ENCODE measurements around the gene ASPHD2. TPM values are rescaled to one million over a fixed set of nuclear protein-coding genes. Genes with fewer than 3 reads are reported as not detected.

Gene ASPHD2
- polyA plus RNA-seq, 1 experiment: 2.3 TPM

GRCh38 chr22:26448334-26448733, 19.3 kb downstream of the ASPHD2 start:
- CTCF ChIA-PET: interaction anchor here (2.9 kb wide), 1 partner anchor 13 kb away, joined by 23 read pairs; no protein-coding TSS in a partner anchor
- POLR2A ChIA-PET: no interaction called here
- no peak for TF ChIP-seq CTCF (IDR thresholded peaks at IDR 0.05; ENCODE audit: insufficient read depth, low read depth, low read length)

GRCh38 chr22:26448941-26449340, 19.9 kb downstream of the ASPHD2 start:
- no peaks in the 10 kb centered on the region for H3K27me3 ChIP-seq (ENCODE audit: control insufficient read depth, insufficient read depth, low read length)
- no peak for DNase-seq (ENCODE audit: low read depth)
- CTCF ChIA-PET: interaction anchor here (0.8 to 2.9 kb wide), 4 partner anchors 12 to 51 kb away, joined by 3 to 23 read pairs (median 3); no protein-coding TSS in a partner anchor
- H3K36me3 ChIP-seq (ENCODE audit: control insufficient read depth, insufficient read depth, low read length): peaks cover 11% of the 10 kb centered on the region
- H3K4me3 ChIP-seq (ENCODE audit: low read depth, low read length): no peak overlapping the region
- TF ChIP-seq CTCF (IDR thresholded peaks at IDR 0.05; ENCODE audit: insufficient read depth, low read depth, low read length): no peak
- POLR2A ChIA-PET: interaction anchor here (0.6 kb wide), 2 partner anchors 18 to 334 kb away, joined by 3 to 6 read pairs; no protein-coding TSS in a partner anchor

More at GRCh38 chr22:26448334-26448733, 19.3 kb downstream of the ASPHD2 start:
- Histone ChIP-seq H3K36me3 (ENCODE audit: control insufficient read depth, insufficient read depth, low read length) (peaks cover 9% of the 10 kb centered on the region), H3K4me3 (ENCODE audit: low read depth, low read length) (no peak overlapping the region), H3K27me3 (ENCODE audit: control insufficient read depth, insufficient read depth, low read length) (no peaks in the 10 kb centered on the region)
- DNase-seq (ENCODE audit: low read depth): no peak

GRCh38 chr22:26450453-26451185, 21.6 kb downstream of the ASPHD2 start:
- H3K36me3 ChIP-seq (ENCODE audit: control insufficient read depth, insufficient read depth, low read length): peaks cover 14% of the 10 kb centered on the region
- no peak for DNase-seq (ENCODE audit: low read depth)
- H3K4me3 ChIP-seq (ENCODE audit: low read depth, low read length): no peak overlapping the region
- no peak for TF ChIP-seq CTCF (IDR thresholded peaks at IDR 0.05; ENCODE audit: insufficient read depth, low read depth, low read length)
- no peaks in the 10 kb centered on the region for H3K27me3 ChIP-seq (ENCODE audit: control insufficient read depth, insufficient read depth, low read length)
- CTCF ChIA-PET: interaction anchor here (1.6 to 2.9 kb wide), 2 partner anchors 11 to 30 kb away, joined by 3 to 23 read pairs; no protein-coding TSS in a partner anchor
- POLR2A ChIA-PET: no interaction called here

- TF ChIP-seq CTCF (IDR thresholded peaks at IDR 0.05; ENCODE audit: insufficient read depth, low read depth, low read length): no peak
- CTCF ChIA-PET: interaction anchor here (0.6 to 2.9 kb wide), 4 partner anchors 10 to 274 kb away, joined by 3 to 23 read pairs (median 4); no protein-coding TSS in a partner anchor
- DNase-seq (ENCODE audit: low read depth): no peak
- Histone ChIP-seq H3K27me3 (ENCODE audit: control insufficient read depth, insufficient read depth, low read length) (no peaks in the 10 kb centered on the region), H3K36me3 (ENCODE audit: control insufficient read depth, insufficient read depth, low read length) (peaks cover 16% of the 10 kb centered on the region), H3K4me3 (ENCODE audit: low read depth, low read length) (no peak overlapping the region)
- POLR2A ChIA-PET: no interaction called here
These were observed 23.4 kb downstream of the ASPHD2 start for GRCh38 chr22:26452236-26453016.

- Histone ChIP-seq H3K27me3 (ENCODE audit: control insufficient read depth, insufficient read depth, low read length) (no peaks in the 10 kb centered on the region), H3K4me3 (ENCODE audit: low read depth, low read length) (no peak overlapping the region), H3K36me3 (ENCODE audit: control insufficient read depth, insufficient read depth, low read length) (peaks cover 23% of the 10 kb centered on the region)
- DNase-seq (ENCODE audit: low read depth): no peak
- no peak for TF ChIP-seq CTCF (IDR thresholded peaks at IDR 0.05; ENCODE audit: insufficient read depth, low read depth, low read length)
- CTCF ChIA-PET: interaction anchor here (0.6 to 2.9 kb wide), 4 partner anchors 9 to 58 kb away, joined by 3 to 23 read pairs (median 3); no protein-coding TSS in a partner anchor
- POLR2A ChIA-PET: no interaction called here
These were observed 24.2 kb downstream of the ASPHD2 start for GRCh38 chr22:26453216-26453615.

Data from BJ (cell line).